Epithelial cell of umbilical artery (primary cell): ENCODE data around the gene SMCP. TPM values are rescaled to one million over a fixed set of nuclear protein-coding genes. Genes with fewer than 3 reads are reported as not detected.

Experiments used
- total RNA-seq: library from RNA; depleted of rRNA; stranded (reverse); fragments of >200 nt; gene quantifications from 2 replicates; pipeline ENCODE4 v1.2.3, GENCODE V29; 2014

The SMCP gene, protein sequence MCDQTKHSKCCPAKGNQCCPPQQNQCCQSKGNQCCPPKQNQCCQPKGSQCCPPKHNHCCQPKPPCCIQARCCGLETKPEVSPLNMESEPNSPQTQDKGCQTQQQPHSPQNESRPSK
- not detected in 2 replicates for total RNA-seq

DNA sequence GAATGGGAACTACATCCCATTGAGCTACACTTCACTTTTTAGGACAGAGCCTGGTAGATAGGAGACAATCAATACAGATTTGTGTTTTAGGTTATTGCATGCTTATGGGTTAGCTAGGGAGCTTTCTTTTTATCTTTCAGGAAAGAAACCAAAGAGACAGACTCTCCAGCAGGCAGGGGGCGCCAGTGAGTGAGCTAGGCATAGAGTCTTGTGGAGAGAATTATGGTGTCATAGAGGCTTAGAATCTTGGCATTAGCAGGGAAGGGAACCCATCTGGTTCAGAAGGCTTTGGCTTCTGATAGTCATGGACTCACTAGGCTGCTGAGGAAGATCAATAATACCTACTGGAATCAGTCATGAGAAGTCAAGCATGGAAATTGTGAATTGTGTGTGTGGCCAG, at the start of gene SMCP:
TSS of gene SMCP (plus strand) at position 281 of the 400 bp plus-strand sequence. CDS start 6,101 bp downstream, outside the sequence.

DNA sequence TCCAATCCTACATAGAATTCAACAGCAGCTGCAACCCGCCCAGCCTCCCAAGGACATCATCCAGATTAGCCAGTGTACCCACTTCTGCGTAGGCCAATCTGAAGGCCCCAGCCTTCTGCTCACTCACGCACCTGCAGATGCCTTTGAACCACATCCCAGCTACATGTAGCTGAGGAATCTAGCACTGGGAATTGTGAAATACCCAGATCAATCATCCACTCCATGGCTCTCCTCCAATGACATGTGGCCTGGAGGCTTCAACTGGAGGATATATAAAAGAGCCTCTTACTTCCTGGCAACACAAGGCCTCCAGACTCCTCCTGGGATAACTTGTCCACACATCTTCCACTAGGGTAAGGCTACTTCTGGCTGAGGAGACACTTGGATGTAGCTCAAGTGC, 35.6 kb upstream of the SMCP start, which contains the start of gene LCE6A:
TSS of gene LCE6A (plus strand) at position 301 of the 400 bp plus-strand sequence. CDS start 665 bp downstream, outside the sequence.

DNA sequence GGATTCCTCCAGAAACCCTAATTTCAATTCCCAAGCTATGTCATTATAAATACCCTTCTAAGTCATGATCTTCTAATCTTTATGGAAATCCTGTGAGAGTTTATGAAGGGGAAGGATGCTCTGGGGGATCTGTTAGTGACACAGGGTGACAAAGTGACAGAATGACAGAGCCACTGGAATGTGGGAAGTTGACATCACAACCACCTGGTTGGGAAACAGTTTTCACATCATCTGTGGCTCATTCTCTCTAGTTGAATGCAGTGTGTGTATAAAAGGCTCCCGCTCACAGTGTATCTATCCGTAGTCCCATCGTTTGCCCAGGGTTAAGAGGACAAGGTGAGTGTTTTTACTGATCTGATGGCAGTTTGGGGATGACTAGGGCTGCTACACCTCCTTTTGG, 18.4 kb upstream of the SMCP start, which contains the start of gene LCE7A:
TSS of gene LCE7A (plus strand) at position 301 of the 400 bp plus-strand sequence. CDS start 702 bp downstream, outside the sequence.

DNA sequence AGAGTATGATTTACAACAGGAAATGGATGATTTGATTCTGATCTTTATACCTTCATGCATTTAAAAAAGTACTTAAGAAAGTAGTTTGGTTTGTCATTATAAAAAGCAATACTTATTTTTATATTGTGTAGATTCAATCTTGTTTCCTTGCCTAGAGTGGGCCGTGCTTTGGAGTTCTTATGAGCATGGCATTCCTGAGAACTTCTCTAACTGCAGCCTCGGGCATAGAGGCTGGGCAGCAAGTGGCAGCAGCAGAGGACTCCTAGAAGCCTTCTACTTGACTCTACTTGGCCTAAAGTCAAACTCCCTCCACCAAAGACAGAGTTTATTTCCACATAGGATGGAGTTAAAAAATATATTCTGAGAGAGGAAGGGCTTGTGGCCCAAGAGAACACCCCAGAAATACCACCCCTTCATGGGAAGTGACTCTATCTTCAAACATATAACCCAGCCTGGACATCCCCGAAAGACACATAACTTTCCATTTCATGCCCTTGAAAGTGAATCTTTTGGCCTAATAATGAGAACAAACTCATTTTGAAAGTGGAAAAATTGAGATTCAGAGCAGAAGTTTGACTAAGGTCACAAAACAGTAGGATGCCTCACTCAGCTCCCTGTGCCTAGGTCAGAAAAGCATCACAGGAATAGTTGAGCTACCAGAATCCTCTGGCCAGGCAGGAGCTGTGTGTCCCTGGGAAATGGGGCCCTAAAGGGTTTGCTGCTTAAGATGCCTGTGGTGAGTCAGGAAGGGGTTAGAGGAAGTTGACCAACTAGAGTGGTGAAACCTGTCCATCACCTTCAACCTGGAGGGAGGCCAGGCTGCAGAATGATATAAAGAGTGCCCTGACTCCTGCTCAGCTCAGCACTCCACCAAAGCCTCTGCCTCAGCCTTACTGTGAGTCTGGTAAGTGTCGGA, 29.8 kb downstream of the SMCP start, which contains the start of gene IVL:
TSS of gene IVL (plus strand) at position 861 of the 916 bp plus-strand sequence. CDS start 1,252 bp downstream, outside the sequence.

Other genes starting within 250 kb of the SMCP start
- not detected in 2 replicates for gene LCE2D, start 214.9 kb upstream of the SMCP start, total RNA-seq
- gene LCE2C, start 203.0 kb upstream of the SMCP start, total RNA-seq, result not detected in 2 replicates
- not detected in 2 replicates for gene LCE2B, start 192.2 kb upstream of the SMCP start, total RNA-seq
- gene LCE2A, start 180.0 kb upstream of the SMCP start, total RNA-seq, result not detected in 2 replicates
- not detected in 2 replicates for gene LCE4A, start 170.2 kb upstream of the SMCP start, total RNA-seq
- not detected in 2 replicates for gene KPRP, start 120.3 kb upstream of the SMCP start, total RNA-seq
- not detected in 2 replicates for gene LCE1F, start 103.2 kb upstream of the SMCP start, total RNA-seq
- not detected in 2 replicates for gene LCE1E, start 92.1 kb upstream of the SMCP start, total RNA-seq
- not detected in 2 replicates for gene LCE1D, start 81.6 kb upstream of the SMCP start, total RNA-seq
- gene LCE1C, start 71.7 kb upstream of the SMCP start, total RNA-seq, result not detected in 2 replicates
- not detected in 2 replicates for gene LCE1B, start 66.4 kb upstream of the SMCP start, total RNA-seq
- gene LCE1A, start 50.8 kb upstream of the SMCP start, total RNA-seq, result not detected in 2 replicates
- gene LCE6A, start 35.5 kb upstream of the SMCP start, total RNA-seq, result not detected in 2 replicates
- not detected in 2 replicates for gene LCE7A, start 18.3 kb upstream of the SMCP start, total RNA-seq
- not detected in 2 replicates for gene IVL, start 30.2 kb downstream of the SMCP start, total RNA-seq
- not detected in 2 replicates for gene SPRR5, start 68.9 kb downstream of the SMCP start, total RNA-seq
- gene SPRR4, start 92.3 kb downstream of the SMCP start, total RNA-seq, result not detected in 2 replicates
- not detected in 2 replicates for gene SPRR1A, start 105.8 kb downstream of the SMCP start, total RNA-seq
- gene SPRR3, start 123.4 kb downstream of the SMCP start, total RNA-seq, result not detected in 2 replicates
- not detected in 2 replicates for gene SPRR1B, start 152.9 kb downstream of the SMCP start, total RNA-seq
- gene SPRR2D, start 162.8 kb downstream of the SMCP start, total RNA-seq, result not detected in 2 replicates
- not detected in 2 replicates for gene SPRR2A, start 179.2 kb downstream of the SMCP start, total RNA-seq
- not detected in 2 replicates for gene SPRR2B, start 193.3 kb downstream of the SMCP start, total RNA-seq
- not detected in 2 replicates for gene SPRR2E, start 216.2 kb downstream of the SMCP start, total RNA-seq
- not detected in 2 replicates for gene SPRR2F, start 235.2 kb downstream of the SMCP start, total RNA-seq